ENCODE results near the gene INHA.

Gene INHA

DNA sequence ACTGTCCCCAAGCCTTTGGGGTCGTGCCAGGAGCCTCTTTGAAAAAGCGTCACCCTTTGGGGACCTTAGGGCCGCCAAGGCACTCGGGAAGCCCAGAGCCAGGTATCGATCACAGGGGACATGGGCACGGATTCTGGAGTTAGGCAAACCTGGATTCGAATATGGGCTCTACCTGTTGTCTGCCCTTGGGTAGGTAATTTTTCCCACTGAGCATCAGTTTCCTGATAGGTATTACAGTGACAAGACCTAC is 19.0 kb upstream of the INHA start:
- TF ChIP-seq FOXP2 (optimal IDR thresholded peaks at IDR 0.05; ENCODE audit: borderline replicate concordance, extremely low read depth, extremely low read length, insufficient read depth) (no peak), TAF1 (IDR thresholded peaks at IDR 0.05; ENCODE audit: borderline replicate concordance, insufficient read depth, low read length) (no peak), POLR2AphosphoS5 (IDR thresholded peaks at IDR 0.05; ENCODE audit: low read depth, low read length) (no peak), SIN3A (IDR thresholded peaks at IDR 0.05; ENCODE audit: borderline replicate concordance, insufficient read depth, low read length) (no peak)
- TF ChIP-seq, protein P1, sequence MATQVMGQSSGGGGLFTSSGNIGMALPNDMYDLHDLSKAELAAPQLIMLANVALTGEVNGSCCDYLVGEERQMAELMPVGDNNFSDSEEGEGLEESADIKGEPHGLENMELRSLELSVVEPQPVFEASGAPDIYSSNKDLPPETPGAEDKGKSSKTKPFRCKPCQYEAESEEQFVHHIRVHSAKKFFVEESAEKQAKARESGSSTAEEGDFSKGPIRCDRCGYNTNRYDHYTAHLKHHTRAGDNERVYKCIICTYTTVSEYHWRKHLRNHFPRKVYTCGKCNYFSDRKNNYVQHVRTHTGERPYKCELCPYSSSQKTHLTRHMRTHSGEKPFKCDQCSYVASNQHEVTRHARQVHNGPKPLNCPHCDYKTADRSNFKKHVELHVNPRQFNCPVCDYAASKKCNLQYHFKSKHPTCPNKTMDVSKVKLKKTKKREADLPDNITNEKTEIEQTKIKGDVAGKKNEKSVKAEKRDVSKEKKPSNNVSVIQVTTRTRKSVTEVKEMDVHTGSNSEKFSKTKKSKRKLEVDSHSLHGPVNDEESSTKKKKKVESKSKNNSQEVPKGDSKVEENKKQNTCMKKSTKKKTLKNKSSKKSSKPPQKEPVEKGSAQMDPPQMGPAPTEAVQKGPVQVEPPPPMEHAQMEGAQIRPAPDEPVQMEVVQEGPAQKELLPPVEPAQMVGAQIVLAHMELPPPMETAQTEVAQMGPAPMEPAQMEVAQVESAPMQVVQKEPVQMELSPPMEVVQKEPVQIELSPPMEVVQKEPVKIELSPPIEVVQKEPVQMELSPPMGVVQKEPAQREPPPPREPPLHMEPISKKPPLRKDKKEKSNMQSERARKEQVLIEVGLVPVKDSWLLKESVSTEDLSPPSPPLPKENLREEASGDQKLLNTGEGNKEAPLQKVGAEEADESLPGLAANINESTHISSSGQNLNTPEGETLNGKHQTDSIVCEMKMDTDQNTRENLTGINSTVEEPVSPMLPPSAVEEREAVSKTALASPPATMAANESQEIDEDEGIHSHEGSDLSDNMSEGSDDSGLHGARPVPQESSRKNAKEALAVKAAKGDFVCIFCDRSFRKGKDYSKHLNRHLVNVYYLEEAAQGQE (IDR thresholded peaks at IDR 0.05; ENCODE audit: insufficient read depth in 1 of 2, low read depth in 2 of 2, low read length in 2 of 2) = no peak

DNA sequence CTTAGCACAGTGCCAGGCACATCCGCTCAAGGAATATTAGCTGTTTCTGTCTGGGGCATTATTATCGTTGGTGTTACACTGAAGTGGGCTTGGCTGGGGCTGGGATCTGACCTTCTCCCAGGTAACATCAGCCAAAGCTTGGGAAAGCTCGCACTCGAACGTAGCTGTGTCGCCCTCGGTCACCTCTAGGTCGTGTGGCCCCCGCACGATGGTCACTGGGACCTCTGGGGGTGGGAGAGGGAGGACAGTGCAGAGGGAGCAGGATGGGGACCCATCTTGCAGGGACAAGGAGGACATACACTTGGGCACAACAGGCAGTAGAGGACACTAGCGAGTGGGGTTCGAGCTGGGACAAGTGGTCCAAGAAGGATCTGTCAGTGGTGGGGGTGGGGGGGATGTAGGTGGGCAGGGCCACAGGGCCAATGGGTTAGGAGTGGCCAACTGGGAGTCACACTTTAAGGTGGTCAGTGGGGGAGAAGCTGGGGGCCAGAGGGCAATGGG is 18.6 kb upstream of the INHA start:
- TF ChIP-seq POLR2AphosphoS5 (IDR thresholded peaks at IDR 0.05; ENCODE audit: low read depth, low read length) (no peak), TAF1 (IDR thresholded peaks at IDR 0.05; ENCODE audit: borderline replicate concordance, insufficient read depth, low read length) (no peak), SIN3A (IDR thresholded peaks at IDR 0.05; ENCODE audit: borderline replicate concordance, insufficient read depth, low read length) (no peak), FOXP2 (optimal IDR thresholded peaks at IDR 0.05; ENCODE audit: borderline replicate concordance, extremely low read depth, extremely low read length, insufficient read depth) (no peak)
- TF ChIP-seq, protein P1 (IDR thresholded peaks at IDR 0.05; ENCODE audit: insufficient read depth in 1 of 2, low read depth in 2 of 2, low read length in 2 of 2) = no peak

DNA sequence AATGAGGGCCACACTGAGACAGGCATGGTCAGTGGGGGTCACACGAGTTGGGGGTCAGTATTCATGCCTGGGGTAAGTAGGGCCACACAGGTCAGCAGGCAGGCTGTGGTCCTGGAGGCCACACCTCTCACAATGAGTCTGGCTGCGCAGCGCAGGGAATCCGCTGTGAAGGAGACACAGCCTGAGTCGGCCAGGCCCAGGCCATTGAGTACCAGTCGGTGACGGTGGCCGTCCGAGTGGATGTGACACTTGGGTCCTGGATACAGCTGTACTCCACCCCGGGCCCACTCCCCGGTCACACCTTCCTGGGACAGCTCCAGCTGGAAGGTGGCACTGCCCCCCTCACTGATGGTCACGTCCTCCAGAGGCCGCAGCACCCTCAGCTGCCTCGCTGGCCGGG is 17.8 kb upstream of the INHA start:
- TF ChIP-seq SIN3A (IDR thresholded peaks at IDR 0.05; ENCODE audit: borderline replicate concordance, insufficient read depth, low read length) (no peak), TAF1 (IDR thresholded peaks at IDR 0.05; ENCODE audit: borderline replicate concordance, insufficient read depth, low read length) (no peak), FOXP2 (optimal IDR thresholded peaks at IDR 0.05; ENCODE audit: borderline replicate concordance, extremely low read depth, extremely low read length, insufficient read depth) (no peak), POLR2AphosphoS5 (IDR thresholded peaks at IDR 0.05; ENCODE audit: low read depth, low read length) (no peak)
- TF ChIP-seq, protein P1 (IDR thresholded peaks at IDR 0.05; ENCODE audit: insufficient read depth in 1 of 2, low read depth in 2 of 2, low read length in 2 of 2) = no peak

DNA sequence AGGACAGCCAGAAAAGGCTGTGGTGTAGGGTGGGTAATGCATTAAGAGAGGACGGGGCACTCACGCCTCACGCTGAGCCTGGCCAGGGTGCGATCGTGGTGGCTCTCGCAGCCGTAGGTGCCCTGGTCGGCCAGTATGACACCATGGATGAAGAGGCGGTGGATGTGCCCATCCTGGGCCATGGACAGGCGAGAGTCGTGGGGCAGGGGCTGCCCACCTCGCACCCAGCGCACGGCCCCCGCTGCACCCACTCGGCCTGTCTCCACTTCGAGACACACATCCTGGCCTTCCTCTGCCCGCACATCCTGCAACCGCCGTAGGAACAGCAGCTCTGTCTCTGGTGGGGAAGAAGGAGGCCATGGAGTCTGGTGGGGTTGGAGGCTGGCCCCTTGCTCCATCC is 16.2 kb upstream of the INHA start:
- no peak for TF ChIP-seq POLR2AphosphoS5 (IDR thresholded peaks at IDR 0.05; ENCODE audit: low read depth, low read length)
- TF ChIP-seq, protein P1 (IDR thresholded peaks at IDR 0.05; ENCODE audit: insufficient read depth in 1 of 2, low read depth in 2 of 2, low read length in 2 of 2) = no peak
- TF ChIP-seq TAF1 (IDR thresholded peaks at IDR 0.05; ENCODE audit: borderline replicate concordance, insufficient read depth, low read length) = no peak
- TF ChIP-seq SIN3A (IDR thresholded peaks at IDR 0.05; ENCODE audit: borderline replicate concordance, insufficient read depth, low read length) = no peak
- no peak for TF ChIP-seq FOXP2 (optimal IDR thresholded peaks at IDR 0.05; ENCODE audit: borderline replicate concordance, extremely low read depth, extremely low read length, insufficient read depth)

DNA sequence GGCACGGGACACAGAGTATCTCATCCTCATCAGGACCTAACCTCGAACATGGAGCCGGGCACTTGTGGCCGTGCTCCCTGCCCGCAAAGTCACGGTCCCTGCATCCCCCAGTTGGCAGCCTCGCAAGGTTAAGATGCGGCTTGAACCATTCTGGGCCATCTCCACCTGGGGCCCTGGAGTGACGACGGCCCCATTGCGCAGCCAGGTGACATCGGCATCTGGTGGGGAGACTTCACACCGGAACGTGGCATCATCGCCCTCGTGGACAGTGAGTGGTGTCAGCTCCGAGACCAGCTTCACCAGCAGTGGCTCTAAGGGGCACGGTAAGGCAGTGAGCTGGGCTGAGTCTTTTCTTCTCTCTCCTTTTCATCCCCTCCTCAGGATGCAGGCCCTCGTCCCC is 15.7 kb upstream of the INHA start:
- TF ChIP-seq, protein P1 (IDR thresholded peaks at IDR 0.05; ENCODE audit: insufficient read depth in 1 of 2, low read depth in 2 of 2, low read length in 2 of 2) = no peak
- TF ChIP-seq SIN3A (IDR thresholded peaks at IDR 0.05; ENCODE audit: borderline replicate concordance, insufficient read depth, low read length) (no peak), FOXP2 (optimal IDR thresholded peaks at IDR 0.05; ENCODE audit: borderline replicate concordance, extremely low read depth, extremely low read length, insufficient read depth) (no peak), POLR2AphosphoS5 (IDR thresholded peaks at IDR 0.05; ENCODE audit: low read depth, low read length) (no peak), TAF1 (IDR thresholded peaks at IDR 0.05; ENCODE audit: borderline replicate concordance, insufficient read depth, low read length) (no peak)

Measured in PFSK-1 (cell line).